ENCODE measurements around the gene RNF13. TPM values are rescaled to one million over a fixed set of nuclear protein-coding genes. Genes with fewer than 3 reads are reported as not detected.

Gene RNF13
- total and polyA plus RNA-seq, 2 of the 4 experiments (the other 2 are of a cell fraction), result 12.8 to 29.8 TPM

DNA sequence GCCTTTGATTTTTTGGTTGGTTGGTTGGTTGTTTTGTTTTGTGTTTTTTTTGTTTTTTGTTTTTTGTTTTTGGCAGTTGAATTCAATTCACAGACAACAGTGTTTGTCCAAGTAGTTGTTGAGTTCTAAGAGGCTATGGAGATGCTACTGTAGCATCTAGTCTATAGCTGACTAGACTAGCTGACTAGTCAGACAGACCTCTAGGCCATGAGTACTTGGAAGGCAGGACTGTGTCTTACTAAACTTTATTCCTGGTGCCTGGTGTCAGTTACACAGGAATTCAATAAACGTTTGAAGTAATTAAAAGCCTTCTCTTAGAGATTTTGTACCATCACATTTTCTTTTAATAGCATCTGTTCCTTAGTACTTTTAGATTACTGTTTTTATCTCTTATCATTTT is 35.7 kb downstream of the RNF13 start:
- Histone ChIP-seq H3K9me1 (ENCODE audit: insufficient read depth, low read length) (peaks cover 7% of the 10 kb centered on the region; the same call in 1 of the 2 replicates), H2BK15ac (ENCODE audit: low read depth, low read length) (no peak overlapping the region), H3K14ac (replicated peaks; ENCODE audit: low read depth, low read length) (no peak overlapping the region), H3K4me1 (ENCODE audit: control insufficient read depth, insufficient read depth, low read length) (no peaks in the 10 kb centered on the region), H4K91ac (ENCODE audit: insufficient read depth, low read depth, low read length) (no peak overlapping the region), H3K27me3 (ENCODE audit: control insufficient read depth, insufficient read depth, low read length) (no peaks in the 10 kb centered on the region), H3K36me3 (ENCODE audit: control insufficient read depth, insufficient read depth, low read length) (0 out of 2 replicates have a peak, but pooled peaks cover 1% of the 10 kb centered on the region), H4K5ac (ENCODE audit: low read depth, low read length) (no peak overlapping the region), H3K9me3 (ENCODE audit: control insufficient read depth, insufficient read depth, low read length) (no peaks in the 10 kb centered on the region), H2AFZ (replicated peaks; ENCODE audit: low read length, poor library complexity) (no peak overlapping the region), H2BK5ac (ENCODE audit: low read depth, low read length, poor library complexity, severe bottlenecking) (no peak overlapping the region), H3K4ac (ENCODE audit: low read depth, low read length) (no peak overlapping the region), H2AK9ac (replicated peaks; ENCODE audit: low read depth, low read length, poor library complexity) (no peak overlapping the region), H3K23ac (ENCODE audit: low read depth, low read length) (no peak overlapping the region), H3K9ac (ENCODE audit: low read depth, low read length) (no peak overlapping the region), H3K18ac (ENCODE audit: low read depth, low read length) (no peak overlapping the region), H3K79me1 (ENCODE audit: low read depth in 1 of 2, low read length in 2 of 2) (peaks cover 16 to 33% of the 10 kb centered on the region in 2 experiments), H3K4me2 (ENCODE audit: low read depth, low read length) (no peak overlapping the region), H3K4me3 (ENCODE audit: insufficient read depth, low read depth, low read length) (no peak overlapping the region), H2BK120ac (ENCODE audit: low read depth, low read length) (no peak overlapping the region), H3K56ac (ENCODE audit: extremely low read depth, insufficient read depth, low read length) (no peak overlapping the region), H4K20me1 (ENCODE audit: insufficient read depth, low read length) (peaks cover 10% of the 10 kb centered on the region; the same call in 1 of the 2 replicates), H2BK20ac (ENCODE audit: low read depth, low read length) (no peak overlapping the region), H4K8ac (ENCODE audit: low read depth in 2 of 2, low read length in 2 of 2) (no peak overlapping the region), H3K27ac (ENCODE audit: insufficient read depth, low read length) (no peak overlapping the region), H2AK5ac (ENCODE audit: low read depth, low read length) (no peak overlapping the region)
- no CpG with 5 or more reads among the region's 1 CpG for WGBS, 2 experiments (ENCODE audit: extremely low coverage in 2 of 2, insufficient read length in 1 of 2)
- dilution Hi-C loops (cut with HindIII; ENCODE audit: low sequenced_read_pairs, unreplicated experiment), result no loop called here
- DNase-seq, result no peak
- CTCF ChIA-PET, result interaction anchor here (0.6 kb wide), 1 partner anchor 19 kb away, joined by 3 read pairs; no protein-coding TSS in a partner anchor
- no TSS peak for BruUV-seq (replicated peaks)
- TF ChIP-seq MAZ (IDR thresholded peaks at IDR 0.05; ENCODE audit: borderline replicate concordance, low read depth, low read length) (no peak), BHLHE40 (IDR thresholded peaks at IDR 0.05; ENCODE audit: low read depth, low read length) (no peak), MXI1 (IDR thresholded peaks at IDR 0.05; ENCODE audit: borderline replicate concordance, low read depth, low read length) (no peak), RAD21 (IDR thresholded peaks at IDR 0.05; ENCODE audit: low read length) (no peak), CEBPB (IDR thresholded peaks at IDR 0.05; ENCODE audit: low read depth, low read length) (no peak), NFE2L2 (IDR thresholded peaks at IDR 0.05; ENCODE audit: low read depth, low read length) (no peak), ELK1 (IDR thresholded peaks at IDR 0.05; ENCODE audit: borderline replicate concordance, low read depth, low read length) (no peak), FOS (IDR thresholded peaks at IDR 0.05; ENCODE audit: low read depth, low read length) (no peak), RFX5 (IDR thresholded peaks at IDR 0.05; ENCODE audit: low read depth, low read length) (no peak), SMC3 (IDR thresholded peaks at IDR 0.05; ENCODE audit: low read depth, low read length) (no peak), POLR2A (IDR thresholded peaks at IDR 0.05; ENCODE audit: low read depth, low read length) (no peak), RCOR1 (IDR thresholded peaks at IDR 0.05; ENCODE audit: insufficient replicate concordance, low read length) (no peak), MAFK (IDR thresholded peaks at IDR 0.05; ENCODE audit: low read depth, low read length) (no peak), CHD1 (IDR thresholded peaks at IDR 0.05; ENCODE audit: low read depth, low read length) (no peak)
- TF ChIP-seq, protein P1, sequence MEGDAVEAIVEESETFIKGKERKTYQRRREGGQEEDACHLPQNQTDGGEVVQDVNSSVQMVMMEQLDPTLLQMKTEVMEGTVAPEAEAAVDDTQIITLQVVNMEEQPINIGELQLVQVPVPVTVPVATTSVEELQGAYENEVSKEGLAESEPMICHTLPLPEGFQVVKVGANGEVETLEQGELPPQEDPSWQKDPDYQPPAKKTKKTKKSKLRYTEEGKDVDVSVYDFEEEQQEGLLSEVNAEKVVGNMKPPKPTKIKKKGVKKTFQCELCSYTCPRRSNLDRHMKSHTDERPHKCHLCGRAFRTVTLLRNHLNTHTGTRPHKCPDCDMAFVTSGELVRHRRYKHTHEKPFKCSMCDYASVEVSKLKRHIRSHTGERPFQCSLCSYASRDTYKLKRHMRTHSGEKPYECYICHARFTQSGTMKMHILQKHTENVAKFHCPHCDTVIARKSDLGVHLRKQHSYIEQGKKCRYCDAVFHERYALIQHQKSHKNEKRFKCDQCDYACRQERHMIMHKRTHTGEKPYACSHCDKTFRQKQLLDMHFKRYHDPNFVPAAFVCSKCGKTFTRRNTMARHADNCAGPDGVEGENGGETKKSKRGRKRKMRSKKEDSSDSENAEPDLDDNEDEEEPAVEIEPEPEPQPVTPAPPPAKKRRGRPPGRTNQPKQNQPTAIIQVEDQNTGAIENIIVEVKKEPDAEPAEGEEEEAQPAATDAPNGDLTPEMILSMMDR (conservative IDR thresholded peaks at IDR 0.05; ENCODE audit: low read depth, low read length), result no peak
- TF ChIP-seq, protein P2, sequence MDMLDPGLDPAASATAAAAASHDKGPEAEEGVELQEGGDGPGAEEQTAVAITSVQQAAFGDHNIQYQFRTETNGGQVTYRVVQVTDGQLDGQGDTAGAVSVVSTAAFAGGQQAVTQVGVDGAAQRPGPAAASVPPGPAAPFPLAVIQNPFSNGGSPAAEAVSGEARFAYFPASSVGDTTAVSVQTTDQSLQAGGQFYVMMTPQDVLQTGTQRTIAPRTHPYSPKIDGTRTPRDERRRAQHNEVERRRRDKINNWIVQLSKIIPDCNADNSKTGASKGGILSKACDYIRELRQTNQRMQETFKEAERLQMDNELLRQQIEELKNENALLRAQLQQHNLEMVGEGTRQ (IDR thresholded peaks at IDR 0.05; ENCODE audit: low read depth, low read length), result no peak
- ATAC-seq (ENCODE audit: low read depth), result no peak
- intact Hi-C loops (cut with micrococcal nuclease), result no loop called here
- POLR2A ChIA-PET (ENCODE audit: unreplicated experiment), result no interaction called here
- in situ Hi-C loops (cut with MboI; ENCODE audit: low sequenced_read_pairs), result no loop called here

Data from IMR-90 (cell line).